Loucy (cell line): ENCODE results near the gene PAX3.

Source experiments
- EZH2phosphoT487 ChIP-seq: fragments of 200-600 bp; IDR thresholded peaks from 2 replicates; pipeline ENCODE4 v1.6.1; 2018; ENCODE audit warnings: antibody characterized with exemption, mild to moderate bottlenecking, moderate library complexity, borderline replicate concordance
- TF ChIP-seq, protein P1 (sequence below): fragments of 200-600 bp; sonication (generic); conservative IDR thresholded peaks from 2 replicates; pipeline ENCODE4 v1.5.1; 2014; ENCODE audit warnings: mild to moderate bottlenecking, antibody characterized with exemption, low read length

- TF ChIP-seq, protein P1, sequence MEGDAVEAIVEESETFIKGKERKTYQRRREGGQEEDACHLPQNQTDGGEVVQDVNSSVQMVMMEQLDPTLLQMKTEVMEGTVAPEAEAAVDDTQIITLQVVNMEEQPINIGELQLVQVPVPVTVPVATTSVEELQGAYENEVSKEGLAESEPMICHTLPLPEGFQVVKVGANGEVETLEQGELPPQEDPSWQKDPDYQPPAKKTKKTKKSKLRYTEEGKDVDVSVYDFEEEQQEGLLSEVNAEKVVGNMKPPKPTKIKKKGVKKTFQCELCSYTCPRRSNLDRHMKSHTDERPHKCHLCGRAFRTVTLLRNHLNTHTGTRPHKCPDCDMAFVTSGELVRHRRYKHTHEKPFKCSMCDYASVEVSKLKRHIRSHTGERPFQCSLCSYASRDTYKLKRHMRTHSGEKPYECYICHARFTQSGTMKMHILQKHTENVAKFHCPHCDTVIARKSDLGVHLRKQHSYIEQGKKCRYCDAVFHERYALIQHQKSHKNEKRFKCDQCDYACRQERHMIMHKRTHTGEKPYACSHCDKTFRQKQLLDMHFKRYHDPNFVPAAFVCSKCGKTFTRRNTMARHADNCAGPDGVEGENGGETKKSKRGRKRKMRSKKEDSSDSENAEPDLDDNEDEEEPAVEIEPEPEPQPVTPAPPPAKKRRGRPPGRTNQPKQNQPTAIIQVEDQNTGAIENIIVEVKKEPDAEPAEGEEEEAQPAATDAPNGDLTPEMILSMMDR = no peak
- TF ChIP-seq EZH2phosphoT487 = no peak
Observed at GRCh38 chr2:222205136-222205535, 93.7 kb downstream of the PAX3 start.
